Caco-2 (cell line): ENCODE measurements around the gene REPIN1. TPM values are rescaled to one million over a fixed set of nuclear protein-coding genes. Genes with fewer than 3 reads are reported as not detected.

Experiments
- BruUV-seq: library from RNA; stranded (reverse); fragments of 400-500 nt; replicated peaks from 2 replicates; lab custom pipeline; 2021; lab: Mats Ljungman, UMichigan
- CTCF ChIA-PET: fragments of 300-600 bp; sonication (Branson Sonifier 250); formaldehyde crosslinking; loops from one replicate; lab custom pipeline; 2022; ENCODE audit warnings: antibody characterized with exemption; lab: Charles Lee
- POLR2A ChIA-PET: fragments of 300-600 bp; sonication (Branson Sonifier 250); formaldehyde crosslinking; loops from one replicate; lab custom pipeline; 2022; ENCODE audit warnings: antibody characterized with exemption; lab: Charles Lee
- DNase-seq, 2 experiments: peaks; one replicate each; pipeline versions ENCODE4 v3.0.0 to v3.0.0-alpha.2; 2020 to 2022
- H3K27me3 ChIP-seq: replicated peaks from 2 replicates; pipeline ENCODE4 v1.6.0; 2011; ENCODE audit warnings: low read length; ENCODE audit not compliant: control insufficient read depth, insufficient read depth
- H3K36me3 ChIP-seq: 2 replicates; pipeline ENCODE4 v1.5.1; 2011; ENCODE audit warnings: low read length; ENCODE audit not compliant: control insufficient read depth, insufficient read depth
- H3K4me1 ChIP-seq: fragments of 250-450 bp; sonication (Bioruptor Pico); 2 replicates; pipeline ENCODE4 v1.5.1; 2020; ENCODE audit warnings: mild to moderate bottlenecking
- H3K4me3 ChIP-seq: 2 replicates; pipeline ENCODE4 v1.5.1; 2011; ENCODE audit warnings: low read depth, mild to moderate bottlenecking, control low read depth, low read length
- H3K9me3 ChIP-seq: fragments of 250-450 bp; sonication (Bioruptor Pico); 2 replicates; pipeline ENCODE4 v1.5.1; 2020; ENCODE audit warnings: mild to moderate bottlenecking, moderate library complexity
- H3K27ac Mint-ChIP-seq: one replicate; pipeline ENCODE4 v1.8.0; 2022; ENCODE audit warnings: mixed read lengths; ENCODE audit not compliant: unreplicated experiment
- H3K27me3 Mint-ChIP-seq: one replicate; pipeline ENCODE4 v1.8.0; 2022; ENCODE audit warnings: mixed read lengths; ENCODE audit not compliant: insufficient read depth, unreplicated experiment
- H3K36me3 Mint-ChIP-seq: one replicate; pipeline ENCODE4 v1.8.0; 2022; ENCODE audit warnings: mild to moderate bottlenecking, mixed read lengths; ENCODE audit not compliant: insufficient read depth, unreplicated experiment
- H3K4me1 Mint-ChIP-seq: one replicate; pipeline ENCODE4 v1.8.0; 2022; ENCODE audit warnings: low read depth, mixed read lengths; ENCODE audit not compliant: unreplicated experiment
- H3K4me3 Mint-ChIP-seq: one replicate; pipeline ENCODE4 v1.8.0; 2022; ENCODE audit warnings: mild to moderate bottlenecking, moderate library complexity, mixed read lengths; ENCODE audit not compliant: unreplicated experiment
- H3K9me3 Mint-ChIP-seq: one replicate; pipeline ENCODE4 v1.8.0; 2022; ENCODE audit warnings: mixed read lengths; ENCODE audit not compliant: unreplicated experiment
- CTCF ChIP-seq, 2 experiments: fragments of 200-600 bp in 1 of 2; IDR thresholded peaks; 1 replicate in 1 of 2; 2 replicates in 1 of 2; pipeline versions ENCODE4 v1.5.1 to v1.8.0; 2011 to 2022; ENCODE audit warnings: antibody characterized with exemption in 1 of 2, control low read depth in 1 of 2, inconsistent platforms in 1 of 2, low read depth in 1 of 2, low read length in 1 of 2, mild to moderate bottlenecking in 1 of 2, moderate library complexity in 1 of 2; ENCODE audit not compliant: insufficient read depth in 1 of 2, severe bottlenecking in 1 of 2, unreplicated experiment in 1 of 2
- intact Hi-C: fragments of 100-400 bp; cut with micrococcal nuclease; formaldehyde crosslinking; loops from one replicate; pipeline ENCODE4 v1.10.0; 2022; ENCODE audit not compliant: unreplicated experiment
- total RNA-seq: library from RNA; stranded (reverse); gene quantifications from 2 replicates; pipeline ENCODE4 v1.2.3, GENCODE V29; 2022

The REPIN1 gene
- total RNA-seq, 1 experiment from 2014 or later: 148 TPM

GRCh38 chr7:150378115-150378852 is 9.7 kb downstream of the REPIN1 start:
- BruUV-seq: TSS peak; percentile 91

GRCh38 chr7:150378853-150379440 is 10.3 kb downstream of the REPIN1 start, which contains the start of gene ZNF775:
Gene ZNF775 (plus strand): TSS chr7:150379330. CDS start chr7:150388471, 9,141 bp downstream.
- H3K4me1 Mint-ChIP-seq: peaks cover 48% of the 10 kb centered on the region

More at GRCh38 chr7:150378115-150378852, 9.7 kb downstream of the REPIN1 start:
- intact Hi-C loops: loop anchor here (1.0 to 2.0 kb wide), 4 partner anchors 9 to 55 kb away; partner anchors contain the start of genes ACTR3C and LRRC61
- Histone ChIP-seq H3K27me3 (no peaks in the 10 kb centered on the region), H3K4me3 (peak overlapping the region; percentile 95), H3K4me1 (peaks cover 51% of the 10 kb centered on the region), H3K9me3 (no peaks in the 10 kb centered on the region), H3K36me3 (no peaks in the 10 kb centered on the region)
- CTCF ChIA-PET: interaction anchor here (0.5 to 1.9 kb wide), 8 partner anchors 9 to 54 kb away, joined by 3 to 9 read pairs (median 4); partner anchors contain the start of genes ACTR3C and REPIN1
- H3K4me3 Mint-ChIP-seq: peak overlapping the region; percentile 87
- POLR2A ChIA-PET: interaction anchor here (1.0 to 2.2 kb wide), 6 partner anchors 9 to 430 kb away, joined by 3 to 29 read pairs (median 4); partner anchors contain the start of genes ACTR3C, LRRC61 and REPIN1
- peaks cover 42% of the 10 kb centered on the region for H3K36me3 Mint-ChIP-seq
- H3K27ac Mint-ChIP-seq: peak overlapping the region; percentile 89
- DNase-seq: peak; percentile 84 to 91
- no peaks in the 10 kb centered on the region for H3K9me3 Mint-ChIP-seq
- peak in 1 of 2 experiments; percentile 51 for TF ChIP-seq CTCF (IDR thresholded peaks at IDR 0.05; ENCODE audit: insufficient read depth in 1 of 2, low read depth in 1 of 2, low read length in 1 of 2, severe bottlenecking in 1 of 2, unreplicated experiment in 1 of 2)
- H3K27me3 Mint-ChIP-seq: no peaks in the 10 kb centered on the region
- peaks cover 50% of the 10 kb centered on the region for H3K4me1 Mint-ChIP-seq

More at GRCh38 chr7:150378853-150379440, 10.3 kb downstream of the REPIN1 start, which contains the start of gene ZNF775:
- Mint-ChIP-seq H3K36me3 (peaks cover 35% of the 10 kb centered on the region), H3K27ac (peak within 1 kb of the TSS; percentile 89), H3K27me3 (no peaks in the 10 kb centered on the region), H3K9me3 (no peaks in the 10 kb centered on the region), H3K4me3 (peak within 1 kb of the TSS; percentile 87)
- ChIA-PET POLR2A (interaction anchor here (1.5 to 2.2 kb wide), 2 partner anchors 10 to 56 kb away, joined by 5 to 29 read pairs; partner anchors contain the start of genes ACTR3C, LRRC61 and REPIN1), CTCF (interaction anchor here (1.0 to 1.9 kb wide), 5 partner anchors 10 to 55 kb away, joined by 3 to 9 read pairs (median 4); partner anchors contain the start of genes ACTR3C and REPIN1)
- Histone ChIP-seq H3K27me3 (no peaks in the 10 kb centered on the region), H3K4me3 (peak within 1 kb of the TSS; percentile 95), H3K36me3 (no peaks in the 10 kb centered on the region), H3K4me1 (peaks cover 58% of the 10 kb centered on the region), H3K9me3 (no peaks in the 10 kb centered on the region)
- no TSS peak for BruUV-seq
- intact Hi-C loops: loop anchor here (1.0 to 2.0 kb wide), 5 partner anchors 10 to 56 kb away; partner anchors contain the start of genes ACTR3C and LRRC61
- no peak for TF ChIP-seq CTCF (IDR thresholded peaks at IDR 0.05; ENCODE audit: insufficient read depth in 1 of 2, low read depth in 1 of 2, low read length in 1 of 2, severe bottlenecking in 1 of 2, unreplicated experiment in 1 of 2)
- DNase-seq: peak; percentile 95 to 98
